ENCODE results near the gene LRRC25.
"Not testable (repeated sequence)": the region's sequence is repeated elsewhere in the genome, so short reads cannot be mapped to it uniquely, and the experiment has no call there.

- not testable (repeated sequence) for TF ChIP-seq TAF1 (IDR thresholded peaks at IDR 0.05; ENCODE audit: borderline replicate concordance, low read depth, low read length); POLR2AphosphoS5 (IDR thresholded peaks at IDR 0.05; ENCODE audit: low read length); TBL1XR1 (IDR thresholded peaks at IDR 0.05; ENCODE audit: low read depth, low read length)
Observed at GRCh38 chr19:18354743-18355142, 42.7 kb downstream of the LRRC25 start.
